ENCODE data around the gene THUMPD3.

The THUMPD3 gene

DNA sequence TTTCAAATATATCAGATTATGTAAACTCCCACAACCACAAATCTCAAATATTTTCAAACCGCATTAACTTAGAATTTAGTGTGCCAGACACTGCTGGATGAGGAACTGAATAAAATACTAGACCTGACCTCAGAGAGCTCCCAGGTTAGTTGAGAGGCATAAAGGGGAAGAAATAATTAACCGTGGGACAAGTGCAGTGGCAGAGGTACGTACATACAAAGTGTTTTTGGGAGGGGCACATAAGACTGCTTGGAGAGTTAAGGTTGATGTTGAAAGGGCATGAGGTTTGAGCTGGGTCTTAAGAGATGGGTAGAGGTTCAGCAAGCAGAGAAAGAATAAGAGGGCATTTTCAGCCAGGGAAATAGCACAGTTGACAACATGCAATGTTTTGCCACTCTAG is 17.2 kb downstream of the THUMPD3 start:
- TF ChIP-seq, protein P1, sequence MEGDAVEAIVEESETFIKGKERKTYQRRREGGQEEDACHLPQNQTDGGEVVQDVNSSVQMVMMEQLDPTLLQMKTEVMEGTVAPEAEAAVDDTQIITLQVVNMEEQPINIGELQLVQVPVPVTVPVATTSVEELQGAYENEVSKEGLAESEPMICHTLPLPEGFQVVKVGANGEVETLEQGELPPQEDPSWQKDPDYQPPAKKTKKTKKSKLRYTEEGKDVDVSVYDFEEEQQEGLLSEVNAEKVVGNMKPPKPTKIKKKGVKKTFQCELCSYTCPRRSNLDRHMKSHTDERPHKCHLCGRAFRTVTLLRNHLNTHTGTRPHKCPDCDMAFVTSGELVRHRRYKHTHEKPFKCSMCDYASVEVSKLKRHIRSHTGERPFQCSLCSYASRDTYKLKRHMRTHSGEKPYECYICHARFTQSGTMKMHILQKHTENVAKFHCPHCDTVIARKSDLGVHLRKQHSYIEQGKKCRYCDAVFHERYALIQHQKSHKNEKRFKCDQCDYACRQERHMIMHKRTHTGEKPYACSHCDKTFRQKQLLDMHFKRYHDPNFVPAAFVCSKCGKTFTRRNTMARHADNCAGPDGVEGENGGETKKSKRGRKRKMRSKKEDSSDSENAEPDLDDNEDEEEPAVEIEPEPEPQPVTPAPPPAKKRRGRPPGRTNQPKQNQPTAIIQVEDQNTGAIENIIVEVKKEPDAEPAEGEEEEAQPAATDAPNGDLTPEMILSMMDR (IDR thresholded peaks at IDR 0.05; ENCODE audit: insufficient read depth, low read depth, low read length, missing control alignments) = no peak
- H3K4me3 ChIP-seq (ENCODE audit: low read length) = no peak overlapping the region
- DNase-seq (ENCODE audit: low read depth) = no peak

DNA sequence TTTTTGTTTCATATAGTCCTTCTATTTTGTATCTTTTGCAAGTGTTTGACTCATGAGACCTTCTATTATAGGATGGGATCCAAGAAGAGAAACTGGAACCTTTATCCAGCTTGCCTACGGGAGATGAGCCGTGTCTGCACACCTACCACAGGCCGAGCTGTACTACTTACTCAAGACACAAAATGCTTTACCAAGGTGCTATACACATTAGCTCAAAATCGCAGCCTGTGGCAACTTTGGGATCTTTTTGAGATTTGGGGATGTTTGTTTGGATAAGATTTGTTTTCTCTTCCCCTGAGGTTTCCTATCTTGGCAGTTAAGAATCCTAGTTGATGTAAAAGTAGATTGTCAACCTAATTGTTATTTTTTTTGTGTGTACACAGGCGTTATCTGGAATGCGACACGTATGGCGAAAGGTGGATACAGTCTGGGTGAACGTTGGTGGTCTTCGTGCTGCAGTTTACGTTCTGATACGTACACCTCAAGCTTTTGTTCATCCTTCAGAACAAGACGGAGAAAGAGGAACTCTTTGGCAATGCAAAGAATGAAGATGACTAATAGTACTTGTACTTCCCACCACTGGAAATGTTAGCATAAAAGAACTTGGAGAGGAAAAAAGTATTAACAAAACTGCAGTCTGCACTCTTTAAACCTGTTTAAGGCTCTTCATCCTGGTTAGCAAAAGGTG is 21.4 kb downstream of the THUMPD3 start:
- TF ChIP-seq, protein P1 (IDR thresholded peaks at IDR 0.05; ENCODE audit: insufficient read depth, low read depth, low read length, missing control alignments) = no peak
- DNase-seq (ENCODE audit: low read depth) = peak; percentile 50
- H3K4me3 ChIP-seq (ENCODE audit: low read length) = no peak overlapping the region

DNA sequence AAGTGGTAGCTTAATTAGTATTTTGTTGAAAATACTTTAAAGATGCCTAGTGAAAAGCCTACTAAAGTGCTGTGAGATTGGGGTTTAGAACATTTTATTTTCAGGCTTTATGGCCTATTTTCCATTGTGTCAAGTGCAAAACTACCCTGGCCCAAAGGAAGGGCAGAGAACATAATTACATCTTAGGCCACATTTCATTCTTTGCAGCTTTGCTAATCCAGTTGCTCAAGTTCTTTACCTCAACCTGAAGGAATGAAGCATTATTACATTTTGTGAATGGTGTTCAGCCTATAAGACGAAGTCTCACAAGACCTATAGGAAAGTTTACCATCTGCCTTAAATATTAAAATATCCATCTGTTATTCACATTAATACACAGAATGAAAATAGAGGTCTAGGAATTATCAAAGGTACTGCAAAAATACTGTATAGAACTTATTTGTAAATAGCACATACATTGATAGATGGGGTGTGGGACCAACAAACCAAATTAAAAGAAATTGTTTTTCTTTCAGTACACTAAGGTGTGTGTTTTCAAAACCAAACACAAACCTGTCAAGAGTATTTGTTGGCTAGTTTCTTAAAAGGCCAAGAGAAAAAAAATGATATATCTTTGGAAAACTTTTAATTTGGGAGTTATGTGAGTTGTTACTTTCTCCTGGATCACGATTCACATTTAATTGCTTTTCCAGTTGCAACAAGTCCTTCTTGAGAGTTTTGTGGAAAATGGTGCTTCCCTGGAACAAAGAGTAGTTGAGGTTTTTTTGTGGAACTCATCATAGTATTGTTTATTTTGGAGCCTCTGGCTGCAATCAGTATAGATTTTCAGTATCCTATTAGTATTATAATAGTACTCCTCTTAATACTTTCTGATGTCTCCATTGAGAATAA is 22.6 kb downstream of the THUMPD3 start:
- H3K4me3 ChIP-seq (ENCODE audit: low read length) = no peak overlapping the region
- peak; percentile 43 for DNase-seq (ENCODE audit: low read depth)
- TF ChIP-seq, protein P1 (IDR thresholded peaks at IDR 0.05; ENCODE audit: insufficient read depth, low read depth, low read length, missing control alignments) = no peak

DNA sequence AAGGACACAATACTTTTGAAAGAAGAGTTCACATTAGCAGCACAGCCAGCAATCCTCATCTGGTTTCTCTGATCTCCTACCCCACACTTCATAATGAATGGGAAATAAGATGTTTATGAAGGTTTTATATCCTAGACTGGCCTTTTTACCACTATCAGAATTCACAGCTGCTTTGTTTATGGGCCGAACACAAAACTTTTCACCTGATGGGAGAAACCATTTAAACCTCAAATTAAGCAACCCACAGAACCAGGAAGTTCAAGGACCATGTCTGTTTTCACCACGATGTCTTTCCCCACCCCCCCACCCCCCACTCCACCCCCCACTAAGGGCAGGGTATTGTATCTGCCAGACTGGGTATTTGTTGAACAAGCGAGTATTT is 23.2 kb downstream of the THUMPD3 start:
- no peak overlapping the region for H3K4me3 ChIP-seq (ENCODE audit: low read length)
- DNase-seq (ENCODE audit: low read depth) = no peak
- TF ChIP-seq, protein P1 (IDR thresholded peaks at IDR 0.05; ENCODE audit: insufficient read depth, low read depth, low read length, missing control alignments) = no peak

DNA sequence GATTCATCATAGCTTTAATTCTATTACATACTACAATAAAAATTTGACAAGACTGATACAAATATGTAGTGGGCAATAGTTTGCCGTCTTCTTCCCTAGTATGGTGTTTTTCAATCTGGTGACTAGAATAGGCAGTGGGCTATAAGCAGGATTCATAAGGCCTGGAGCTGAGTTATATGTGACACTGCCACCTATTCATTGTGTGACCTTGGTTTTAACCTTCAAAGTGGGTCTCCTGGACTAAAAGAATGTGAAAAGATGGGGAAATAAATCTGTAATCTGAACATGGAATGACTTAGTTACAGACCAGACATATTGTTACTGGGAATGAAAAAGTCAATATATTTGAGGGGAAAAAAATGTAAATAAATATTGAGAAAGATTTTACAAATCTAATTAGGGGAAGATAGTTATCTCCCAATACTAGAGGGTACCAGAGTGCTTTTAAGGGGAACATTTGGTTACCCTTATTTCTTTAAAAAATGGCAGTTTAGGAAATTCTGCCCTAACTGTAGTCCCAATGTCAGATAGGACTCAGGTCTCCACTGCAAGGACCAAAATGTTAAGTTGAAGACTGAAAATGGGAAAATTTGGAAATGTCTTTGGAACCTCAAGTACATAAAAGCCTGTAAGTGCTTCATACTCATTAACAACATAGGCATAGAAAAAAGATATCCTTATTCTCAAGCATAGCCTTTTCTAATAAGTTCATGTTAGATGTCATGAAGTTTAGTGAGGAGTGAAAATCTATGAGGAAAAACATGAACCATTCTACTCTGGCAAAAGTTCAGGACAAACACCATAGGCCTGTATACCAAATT is 23.9 kb downstream of the THUMPD3 start:
- TF ChIP-seq, protein P1 (IDR thresholded peaks at IDR 0.05; ENCODE audit: insufficient read depth, low read depth, low read length, missing control alignments) = no peak
- no peak overlapping the region for H3K4me3 ChIP-seq (ENCODE audit: low read length)
- no peak for DNase-seq (ENCODE audit: low read depth)

DNA sequence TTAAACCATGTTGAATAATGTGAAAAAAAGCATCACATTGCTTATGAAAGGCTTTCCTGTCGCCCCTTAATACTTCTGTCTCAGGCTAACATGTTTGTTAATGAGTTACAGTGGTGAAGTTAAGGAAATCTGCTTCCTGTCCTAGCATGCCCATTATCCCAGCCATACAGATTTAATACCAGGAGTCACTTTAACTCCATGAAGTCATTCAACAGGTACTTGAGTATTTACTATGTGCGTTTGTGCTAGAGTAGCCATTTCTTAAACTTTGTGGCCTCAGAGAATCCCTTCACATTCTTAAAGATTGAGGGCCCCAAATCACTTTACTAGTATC is 24.4 kb downstream of the THUMPD3 start:
- H3K4me3 ChIP-seq (ENCODE audit: low read length) = no peak overlapping the region
- peak; percentile 68 for DNase-seq (ENCODE audit: low read depth)
- TF ChIP-seq, protein P1 (IDR thresholded peaks at IDR 0.05; ENCODE audit: insufficient read depth, low read depth, low read length, missing control alignments) = no peak
